ENCODE measurements around the gene CAMK2B. TPM values are rescaled to one million over a fixed set of nuclear protein-coding genes. Genes with fewer than 3 reads are reported as not detected.
A peak's percentile ranks its signal among the peaks of the same experiment; 100 is the strongest.

CAMK2B gene
- total RNA-seq, 1 donor from 2014 or later: 0.23 TPM

- TF ChIP-seq CTCF (IDR thresholded peaks at IDR 0.05; ENCODE audit: unreplicated experiment): no peak
- H3K36me3 Mint-ChIP-seq (ENCODE audit: low read depth, unreplicated experiment): no peaks in the 10 kb centered on the region
- H3K27ac Mint-ChIP-seq (ENCODE audit: unreplicated experiment): peak overlapping the region; percentile 21
- no peaks in the 10 kb centered on the region for H3K9me3 Mint-ChIP-seq (ENCODE audit: unreplicated experiment)
- peaks cover 8% of the 10 kb centered on the region for H3K27me3 Mint-ChIP-seq (ENCODE audit: unreplicated experiment)
- H3K4me1 Mint-ChIP-seq (ENCODE audit: unreplicated experiment): no peaks in the 10 kb centered on the region
- no peak overlapping the region for H3K4me3 Mint-ChIP-seq (ENCODE audit: unreplicated experiment)
- DNase-seq (ENCODE audit: low spot score): no peak
Measured at GRCh38 chr7:44273681-44274622, 51.4 kb downstream of the CAMK2B start.

- Mint-ChIP-seq H3K27me3 (ENCODE audit: unreplicated experiment) (peaks cover 8% of the 10 kb centered on the region), H3K27ac (ENCODE audit: unreplicated experiment) (no peak overlapping the region), H3K4me1 (ENCODE audit: unreplicated experiment) (no peaks in the 10 kb centered on the region), H3K9me3 (ENCODE audit: unreplicated experiment) (no peaks in the 10 kb centered on the region), H3K36me3 (ENCODE audit: low read depth, unreplicated experiment) (no peaks in the 10 kb centered on the region), H3K4me3 (ENCODE audit: unreplicated experiment) (no peak overlapping the region)
- TF ChIP-seq CTCF (IDR thresholded peaks at IDR 0.05; ENCODE audit: unreplicated experiment): no peak
- no peak for DNase-seq (ENCODE audit: low spot score)
Measured at GRCh38 chr7:44272981-44273380, 52.4 kb downstream of the CAMK2B start.

- Mint-ChIP-seq H3K27ac (ENCODE audit: unreplicated experiment) (no peak overlapping the region), H3K4me1 (ENCODE audit: unreplicated experiment) (no peaks in the 10 kb centered on the region), H3K9me3 (ENCODE audit: unreplicated experiment) (no peaks in the 10 kb centered on the region), H3K36me3 (ENCODE audit: low read depth, unreplicated experiment) (no peaks in the 10 kb centered on the region), H3K4me3 (ENCODE audit: unreplicated experiment) (no peak overlapping the region), H3K27me3 (ENCODE audit: unreplicated experiment) (peaks cover 12% of the 10 kb centered on the region)
- no peak for DNase-seq (ENCODE audit: low spot score)
- TF ChIP-seq CTCF (IDR thresholded peaks at IDR 0.05; ENCODE audit: unreplicated experiment): no peak
Measured at GRCh38 chr7:44272456-44272855, 52.9 kb downstream of the CAMK2B start.

- TF ChIP-seq CTCF (IDR thresholded peaks at IDR 0.05; ENCODE audit: unreplicated experiment): no peak
- Mint-ChIP-seq H3K27me3 (ENCODE audit: unreplicated experiment) (peaks cover 12% of the 10 kb centered on the region), H3K36me3 (ENCODE audit: low read depth, unreplicated experiment) (no peaks in the 10 kb centered on the region), H3K4me3 (ENCODE audit: unreplicated experiment) (no peak overlapping the region), H3K4me1 (ENCODE audit: unreplicated experiment) (no peaks in the 10 kb centered on the region), H3K9me3 (ENCODE audit: unreplicated experiment) (no peaks in the 10 kb centered on the region), H3K27ac (ENCODE audit: unreplicated experiment) (no peak overlapping the region)
- DNase-seq (ENCODE audit: low spot score): no peak
Measured at GRCh38 chr7:44269943-44270493, 55.4 kb downstream of the CAMK2B start.

GRCh38 chr7:44269417-44269816 is 56.0 kb downstream of the CAMK2B start:
- no peaks in the 10 kb centered on the region for H3K9me3 Mint-ChIP-seq (ENCODE audit: unreplicated experiment)
- no peak overlapping the region for H3K27ac Mint-ChIP-seq (ENCODE audit: unreplicated experiment)
- no peak for DNase-seq (ENCODE audit: low spot score)
- H3K36me3 Mint-ChIP-seq (ENCODE audit: low read depth, unreplicated experiment): no peaks in the 10 kb centered on the region
- no peak for TF ChIP-seq CTCF (IDR thresholded peaks at IDR 0.05; ENCODE audit: unreplicated experiment)
- H3K4me3 Mint-ChIP-seq (ENCODE audit: unreplicated experiment): no peak overlapping the region
- H3K27me3 Mint-ChIP-seq (ENCODE audit: unreplicated experiment): peaks cover 12% of the 10 kb centered on the region
- no peaks in the 10 kb centered on the region for H3K4me1 Mint-ChIP-seq (ENCODE audit: unreplicated experiment)
